DMS79 (cell line): ENCODE results near the gene MIOX.

ENCODE experiments used
- DNase-seq: peaks from one replicate; lab custom pipeline; 2025; lab: John Stamatoyannopoulos, UW

The MIOX gene

DNA sequence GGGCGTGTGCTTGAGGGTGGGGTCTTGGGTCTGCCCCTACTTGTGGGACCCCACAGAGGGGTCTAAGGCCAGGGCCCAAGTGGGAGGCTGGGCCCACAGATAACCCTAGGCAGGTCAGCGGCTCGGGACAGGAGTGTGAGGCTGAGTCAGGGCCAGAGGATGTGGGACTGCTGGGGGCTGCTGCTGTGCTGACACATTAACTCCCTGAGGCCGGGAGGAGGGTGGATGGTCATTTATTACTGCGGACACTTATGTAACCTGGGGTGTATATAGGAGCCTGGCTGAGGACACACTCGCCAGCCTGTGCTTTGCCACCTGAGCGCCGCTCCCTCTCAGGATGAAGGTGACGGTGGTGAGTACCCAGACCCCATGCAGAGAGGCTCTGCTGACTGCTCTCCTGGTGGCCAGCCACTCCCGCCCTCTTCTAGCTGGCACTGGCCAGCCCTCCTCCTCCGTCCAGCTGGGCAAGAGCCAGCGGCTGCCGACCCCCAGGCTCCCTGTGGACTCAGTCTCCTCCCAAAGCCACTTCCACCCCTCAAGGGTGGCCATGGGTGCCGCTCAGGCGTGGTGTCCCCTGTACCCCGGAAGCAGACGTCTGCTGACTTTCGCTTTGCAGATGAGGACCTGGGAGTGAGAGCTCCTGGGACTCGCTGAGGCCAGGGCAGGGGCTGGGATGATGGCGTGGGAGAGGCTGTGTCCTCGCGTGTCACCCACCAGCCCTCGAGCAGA, at the start of gene MIOX:
Gene MIOX, plus strand, starts transcription at position 299 of the 729 bp plus-strand sequence. Its CDS starts 39 bp downstream, at position 338.
- DNase-seq: no peak

GRCh38 chr22:50437511-50438304, 49.0 kb upstream of the MIOX start:
- DNase-seq: no peak

DNA sequence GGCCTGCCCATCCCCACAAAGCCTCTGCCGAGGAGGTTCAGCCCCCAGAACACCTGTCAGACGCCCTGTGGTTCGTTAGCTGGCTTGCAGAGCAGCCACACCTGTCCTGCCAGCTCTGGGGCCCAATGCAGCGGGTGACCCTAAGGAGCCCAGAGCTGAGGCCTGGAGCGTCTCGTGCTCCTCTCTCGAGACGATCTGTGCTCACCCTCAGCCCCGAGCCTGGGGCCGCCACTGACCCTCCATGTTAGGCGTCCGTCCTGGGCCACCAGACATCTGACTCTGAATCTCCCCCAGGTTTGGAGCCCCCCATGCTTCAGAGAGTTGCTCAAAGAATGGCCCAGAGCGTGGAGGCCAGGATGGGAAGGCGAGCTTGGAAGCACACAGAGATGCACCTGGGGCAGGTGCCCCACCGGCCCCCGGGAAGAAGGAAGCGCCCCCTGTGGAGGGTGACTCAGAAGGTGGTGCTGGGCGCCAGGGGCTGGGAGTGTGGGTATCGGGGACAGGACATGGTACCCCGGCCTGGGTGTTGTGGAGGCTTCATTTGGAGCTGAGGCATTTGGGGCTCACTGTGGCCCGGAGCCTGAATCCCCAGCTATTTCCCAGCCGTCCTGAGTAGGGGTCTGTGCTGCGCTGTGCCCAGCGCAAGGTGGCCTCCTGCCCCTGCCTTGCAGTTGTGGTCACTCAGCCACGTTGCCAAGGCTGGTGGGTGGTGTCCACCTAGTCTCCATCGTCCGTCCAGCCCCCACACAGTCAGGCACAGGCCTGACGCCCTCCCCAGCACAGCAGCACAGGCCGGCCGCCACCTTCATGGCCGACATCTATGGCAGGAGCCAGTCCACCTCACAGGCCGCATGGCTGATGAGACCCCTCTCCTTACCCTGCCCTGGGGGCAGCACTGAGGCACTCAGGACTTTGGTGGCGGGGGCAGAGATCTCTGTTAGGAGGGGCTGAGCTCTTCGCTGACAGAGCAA, 48.1 kb upstream of the MIOX start:
- no peak for DNase-seq

GRCh38 chr22:50439314-50439870, 47.3 kb upstream of the MIOX start:
- DNase-seq: no peak

DNA sequence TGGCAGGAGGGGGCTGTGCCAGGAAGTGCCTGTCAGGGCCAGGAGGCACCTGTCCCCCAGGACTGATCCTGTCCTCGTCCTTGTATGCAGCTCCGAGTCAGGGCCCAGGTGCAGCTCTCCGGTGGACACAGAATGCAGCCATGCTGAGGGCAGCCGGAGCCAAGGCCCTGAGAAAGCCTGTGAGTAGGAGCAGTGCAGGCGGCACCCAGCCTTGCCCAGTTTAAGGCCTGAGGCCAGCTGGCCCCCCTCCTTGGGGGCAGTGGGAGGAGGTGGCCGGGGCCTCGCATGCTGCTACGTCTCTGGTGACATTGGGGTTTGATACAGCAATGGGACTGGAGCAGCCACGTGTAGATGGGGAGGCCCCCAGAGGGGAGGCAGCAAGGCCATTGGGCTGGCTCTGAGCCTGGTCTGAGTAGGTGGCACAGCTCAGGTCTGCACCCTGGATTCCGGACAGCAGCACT, 46.8 kb upstream of the MIOX start:
- no peak for DNase-seq

GRCh38 chr22:50440544-50441249, 46.0 kb upstream of the MIOX start:
- no peak for DNase-seq

DNA sequence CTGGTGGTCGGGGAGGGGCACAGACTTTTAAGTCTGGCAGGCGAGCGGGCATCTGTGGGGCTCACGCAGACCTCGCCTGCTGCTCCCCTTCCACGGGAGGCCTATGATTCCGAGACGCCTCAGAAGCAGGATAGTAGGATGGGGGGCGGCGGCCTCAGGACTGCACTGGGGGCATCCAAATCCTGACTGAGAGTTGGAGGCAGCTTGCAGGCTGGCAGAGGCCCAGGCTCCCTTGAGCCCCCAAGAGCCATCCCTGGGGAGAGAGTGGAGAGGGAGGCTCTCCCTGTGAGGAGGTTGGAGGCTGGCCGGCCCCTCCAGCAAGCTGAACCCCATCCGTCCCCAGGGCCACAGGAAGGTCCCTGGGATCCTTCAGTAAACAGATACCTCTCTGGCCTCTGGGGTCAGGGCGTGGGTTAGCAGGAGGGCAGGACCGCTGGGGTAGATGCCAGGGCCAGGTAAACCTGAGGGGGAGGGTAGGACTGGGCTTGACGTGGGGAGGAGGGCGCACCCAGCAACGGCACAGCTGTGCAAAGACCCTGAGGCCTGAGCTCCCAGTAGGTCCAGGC, 45.1 kb upstream of the MIOX start:
- DNase-seq: no peak

DNA sequence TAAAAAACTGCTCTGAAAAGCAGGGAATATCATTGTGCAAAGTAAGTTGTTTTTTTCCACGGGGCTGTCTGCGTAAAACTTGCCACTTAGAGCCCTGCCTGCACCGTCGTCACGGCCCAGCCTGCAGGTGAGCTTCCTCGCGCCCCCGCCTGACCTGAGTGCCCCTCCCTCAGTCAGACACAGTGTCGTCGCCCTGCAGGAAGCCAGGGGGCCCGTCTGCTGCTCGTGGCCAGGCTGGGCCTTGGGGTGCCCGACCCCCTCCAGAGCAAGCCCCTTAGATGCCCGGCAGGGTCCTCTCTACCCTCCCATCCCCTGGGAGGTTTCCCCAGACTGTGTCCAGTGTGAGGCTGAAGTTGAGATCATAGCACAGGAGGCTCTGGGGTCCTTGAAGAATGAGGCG, 43.5 kb upstream of the MIOX start:
- DNase-seq: no peak

- no peak for DNase-seq
These were observed 42.6 kb upstream of the MIOX start for GRCh38 chr22:50443801-50444625.

GRCh38 chr22:50444663-50445062, 42.0 kb upstream of the MIOX start:
- no peak for DNase-seq

DNA sequence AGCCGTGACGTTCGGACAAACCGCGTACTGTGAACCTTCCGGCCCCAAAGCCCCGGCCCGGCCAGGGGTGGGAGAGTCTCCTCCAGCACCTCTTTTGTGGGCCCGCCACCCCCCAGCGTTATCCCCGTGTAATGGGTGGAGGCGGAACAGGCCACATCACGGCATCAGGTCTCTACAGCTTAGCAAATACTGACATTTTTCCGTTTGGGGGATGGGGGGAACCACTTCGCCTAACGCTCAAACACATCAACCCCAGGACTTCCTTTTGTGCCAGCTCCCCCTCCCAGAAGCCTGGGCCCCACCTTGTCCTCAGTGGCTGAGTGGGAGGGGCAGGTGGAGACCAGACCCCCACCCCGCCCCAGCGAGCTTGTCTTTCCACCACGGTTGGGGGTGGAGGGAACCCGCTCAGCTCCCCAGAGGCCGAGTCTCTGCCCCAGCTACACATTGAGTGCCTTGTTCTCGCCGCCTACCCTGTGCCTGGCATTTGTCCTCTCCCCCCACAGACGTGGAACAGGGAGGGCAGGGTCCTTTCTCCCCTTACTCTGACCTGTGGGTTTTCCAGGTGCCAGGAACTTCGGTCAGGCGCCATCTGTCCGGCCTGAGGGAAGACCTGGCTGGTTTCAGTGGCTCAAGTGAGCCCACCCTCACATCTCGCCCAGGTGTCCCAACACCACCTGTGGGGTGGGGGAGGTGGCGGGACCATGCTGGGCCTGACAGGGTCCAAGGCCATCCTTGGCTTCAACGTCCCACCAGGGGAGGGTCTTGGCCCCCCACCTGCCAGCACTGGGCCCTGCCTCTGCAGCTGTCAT, 41.4 kb upstream of the MIOX start:
- DNase-seq: no peak

DNA sequence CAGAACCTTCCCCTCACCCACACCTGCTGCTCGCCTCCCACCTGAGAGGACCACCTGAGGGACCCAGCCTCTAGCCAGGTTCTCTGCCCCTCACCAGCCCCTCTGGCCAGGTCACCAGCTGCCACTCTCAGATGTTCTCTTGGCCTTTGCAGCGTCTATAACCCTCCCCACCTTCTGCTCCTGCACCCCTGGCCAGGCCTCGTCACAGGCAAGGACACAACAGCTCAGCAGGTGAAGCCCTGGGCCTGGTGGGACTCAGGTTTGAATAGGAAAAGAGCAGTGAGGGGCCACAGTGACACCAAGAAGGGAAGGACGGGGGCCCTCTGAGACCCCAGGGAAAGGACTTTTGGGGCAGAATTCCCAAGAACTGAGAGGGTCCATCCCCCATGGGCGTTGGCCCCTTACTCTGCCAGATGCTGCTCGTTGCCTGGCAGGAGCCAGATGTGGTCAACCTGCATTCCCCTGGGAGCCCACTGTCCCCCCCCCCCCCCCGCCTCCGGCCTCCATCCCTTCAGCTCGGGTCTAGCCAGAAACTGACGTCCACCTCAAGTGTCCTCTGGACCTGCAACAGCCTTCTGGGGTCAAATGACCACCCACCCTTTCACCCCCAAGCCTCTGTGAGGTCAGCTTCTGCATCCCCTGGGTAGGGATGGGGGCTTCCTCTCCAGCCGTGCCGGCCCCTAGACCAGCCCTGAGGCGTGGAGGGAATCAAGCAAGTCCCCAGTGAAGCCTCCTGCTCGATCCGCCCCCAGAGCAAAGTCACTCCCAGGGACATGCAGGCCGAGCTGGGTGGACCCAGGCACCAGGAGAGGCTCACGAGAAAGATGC, 40.6 kb upstream of the MIOX start:
- no peak for DNase-seq

DNA sequence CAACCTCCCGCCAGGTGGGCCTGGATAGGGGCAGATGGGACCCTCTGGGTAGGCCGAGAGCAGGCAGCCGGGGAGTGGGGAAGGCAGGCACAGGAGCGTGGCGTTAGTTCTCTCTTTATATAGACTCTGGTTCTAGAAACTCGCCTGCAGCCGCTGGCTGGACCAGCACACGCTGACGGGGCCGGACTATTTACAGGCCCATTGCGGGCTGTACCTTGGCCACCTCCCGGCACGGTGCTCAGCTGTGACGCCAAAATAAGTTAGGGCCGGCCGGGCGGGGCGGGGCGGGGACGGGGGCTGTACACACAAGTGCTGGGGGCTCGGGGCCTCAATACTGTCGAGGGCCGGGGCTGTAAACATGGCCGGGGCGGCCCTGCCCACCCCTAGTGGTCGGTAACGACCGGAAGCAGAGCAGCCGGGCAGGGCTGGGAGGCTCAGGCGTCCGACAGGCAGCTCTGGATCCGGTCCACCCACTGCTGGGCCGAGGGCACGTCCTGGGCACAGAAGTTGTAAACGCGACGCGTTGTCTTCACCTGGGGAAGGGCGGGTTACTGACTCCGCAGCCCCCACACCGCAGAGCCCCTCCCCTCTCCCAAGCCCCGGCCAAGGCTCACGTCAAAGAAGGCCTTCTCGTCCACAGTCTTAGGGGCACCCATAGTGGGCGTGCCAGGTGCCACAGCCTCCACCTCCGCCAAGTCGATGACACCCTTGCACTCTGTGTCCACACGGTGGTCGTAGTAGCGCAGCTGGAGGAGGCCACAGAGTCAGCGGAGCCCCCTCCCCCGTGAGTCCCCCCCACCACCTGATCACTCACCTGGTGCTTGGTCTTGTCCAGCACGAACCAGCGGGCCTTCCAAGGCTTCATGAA, 39.7 kb upstream of the MIOX start:
- no peak for DNase-seq

GRCh38 chr22:50447576-50448551, 38.8 kb upstream of the MIOX start:
- no peak for DNase-seq

DNA sequence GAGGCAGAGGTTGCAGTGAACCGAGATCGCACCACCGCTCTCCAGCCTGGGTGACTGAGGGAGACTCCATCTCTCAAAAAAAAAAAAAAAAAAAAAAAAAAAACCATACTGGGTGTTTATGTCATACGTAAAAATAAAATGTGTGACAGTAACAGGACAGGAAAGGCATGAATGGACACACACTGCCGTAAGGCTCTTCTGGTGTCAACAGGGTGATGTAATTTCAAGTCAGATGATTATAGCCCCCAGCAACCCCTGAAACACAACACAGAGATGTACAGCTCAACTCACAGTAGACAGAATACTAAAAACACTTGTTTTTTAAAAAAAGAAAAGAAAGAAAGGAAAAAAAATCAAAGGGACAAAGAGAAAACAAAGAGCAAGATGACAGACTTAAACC, 34.0 kb upstream of the MIOX start:
- DNase-seq: no peak

- no peak for DNase-seq
These were observed 32.0 kb upstream of the MIOX start for GRCh38 chr22:50454556-50455075.
